Osteoblast (primary cell): ENCODE results near the gene CCT6A. TPM values are rescaled to one million over a fixed set of nuclear protein-coding genes. Genes with fewer than 3 reads are reported as not detected.
A peak's percentile ranks its signal among the peaks of the same experiment; 100 is the strongest.
"Not testable (repeated sequence)": the region's sequence is repeated elsewhere in the genome, so short reads cannot be mapped to it uniquely, and the experiment has no call there.

Experiments
- DNase-seq: peaks from one replicate; pipeline ENCODE4 v3.0.0; 2011; ENCODE audit warnings: low spot score, mixed read lengths; ENCODE audit not compliant: insufficient read length; ENCODE audit errors: missing footprints
- H2AFZ ChIP-seq: 2 replicates; pipeline ENCODE4 v1.6.0; 2011; ENCODE audit warnings: mild to moderate bottlenecking, low read length
- H3K27ac ChIP-seq: 2 replicates; pipeline ENCODE4 v1.5.1; 2011; ENCODE audit warnings: mild to moderate bottlenecking, low read depth, low read length, moderate library complexity
- H3K27me3 ChIP-seq: 2 replicates; pipeline ENCODE4 v1.6.0; 2012; ENCODE audit warnings: mild to moderate bottlenecking, control low read depth, inconsistent platforms, low read length, moderate library complexity; ENCODE audit not compliant: insufficient read depth
- H3K36me3 ChIP-seq: 2 replicates; pipeline ENCODE4 v1.5.1; 2011; ENCODE audit warnings: mild to moderate bottlenecking, low read length, control low read depth, moderate library complexity; ENCODE audit not compliant: insufficient read depth
- H3K4me1 ChIP-seq: 2 replicates; pipeline ENCODE4 v1.5.1; 2011; ENCODE audit warnings: mild to moderate bottlenecking, low read length, control low read depth, moderate library complexity; ENCODE audit not compliant: insufficient read depth
- H3K4me2 ChIP-seq: 2 replicates; pipeline ENCODE4 v1.6.0; 2011; ENCODE audit warnings: mild to moderate bottlenecking, low read length; ENCODE audit not compliant: insufficient read depth
- H3K4me3 ChIP-seq: fragments of 200-600 bp; sonication (generic); 3 replicates; pipeline ENCODE4 v1.5.1; 2012; ENCODE audit warnings: mild to moderate bottlenecking, low read length, inconsistent platforms; ENCODE audit not compliant: insufficient read depth
- H3K79me2 ChIP-seq: 2 replicates; pipeline ENCODE4 v1.6.0; 2012; ENCODE audit warnings: mild to moderate bottlenecking, low read length, control low read depth, inconsistent platforms; ENCODE audit not compliant: insufficient read depth
- H3K9me3 ChIP-seq: 2 replicates; pipeline ENCODE4 v1.5.1; 2011; ENCODE audit warnings: low read depth, low read length, control low read depth
- H4K20me1 ChIP-seq: 2 replicates; pipeline ENCODE4 v1.6.0; 2012; ENCODE audit warnings: mild to moderate bottlenecking, low read length, control low read depth; ENCODE audit not compliant: insufficient read depth
- CTCF ChIP-seq: IDR thresholded peaks from 2 replicates; pipeline ENCODE4 v1.5.1; 2011; ENCODE audit warnings: mild to moderate bottlenecking, low read depth, low read length, moderate library complexity; ENCODE audit errors: extremely low read depth
- small RNA-seq: library from RNA; depleted of rRNA; stranded (forward); fragments of <200 nt; gene quantifications from one replicate; pipeline ENCODE3, GENCODE V24; 2012
- total RNA-seq: library from RNA; depleted of rRNA; stranded (reverse); fragments of >200 nt; gene quantifications from 2 replicates; pipeline ENCODE4 v1.2.3, GENCODE V29; 2012

CCT6A gene
- total RNA-seq, 1 donor = 130 TPM

DNA sequence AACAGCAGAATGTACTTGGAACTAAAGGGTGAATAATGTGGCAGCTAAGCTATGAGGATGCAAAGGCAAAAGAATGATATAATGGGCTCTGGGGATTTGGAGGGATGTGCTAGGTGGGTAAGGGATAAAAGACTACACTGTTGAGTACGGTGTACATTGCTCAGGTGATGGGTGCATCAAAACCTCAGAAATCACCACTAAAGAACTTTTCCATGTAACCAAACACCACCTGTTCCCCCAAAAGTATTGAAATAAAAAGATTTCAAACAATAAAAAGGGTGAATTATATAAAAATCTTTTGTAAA is 56.3 kb downstream of the CCT6A start:
- TF ChIP-seq CTCF = no peak
- Histone ChIP-seq H3K4me3 (no peak overlapping the region), H3K9me3 (no peaks in the 10 kb centered on the region), H4K20me1 (peaks cover 16% of the 10 kb centered on the region), H3K27ac (no peak overlapping the region), H3K4me2 (no peak overlapping the region), H3K27me3 (no peaks in the 10 kb centered on the region), H2AFZ (peak overlapping the region; percentile 45), H3K79me2 (peaks cover 30% of the 10 kb centered on the region), H3K36me3 (peaks cover 15% of the 10 kb centered on the region), H3K4me1 (peaks cover 8% of the 10 kb centered on the region)
- no peak for DNase-seq

DNA sequence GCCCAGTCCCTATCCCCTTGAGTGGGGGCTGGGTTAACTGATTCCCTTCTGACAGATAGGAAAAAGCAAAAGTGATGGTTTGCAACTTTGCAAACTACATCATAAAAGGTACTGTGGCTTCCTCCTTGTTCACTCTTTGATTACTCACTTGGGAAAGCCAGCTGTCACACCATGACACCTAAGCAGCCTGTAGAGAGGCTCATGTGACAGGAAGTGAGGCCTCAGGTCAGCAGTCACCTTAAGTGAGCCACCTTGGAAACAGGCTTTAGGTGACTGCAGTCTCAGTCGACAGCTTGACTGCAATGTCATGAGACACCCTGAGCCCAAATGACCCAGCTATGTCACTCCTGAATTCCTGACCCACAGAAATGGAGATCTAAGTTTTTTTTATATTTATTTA is 59.0 kb downstream of the CCT6A start:
- Histone ChIP-seq H3K36me3 (no peaks in the 10 kb centered on the region), H3K4me1 (no peaks in the 10 kb centered on the region), H3K4me2 (no peak overlapping the region), H3K27ac (no peak overlapping the region), H3K9me3 (no peaks in the 10 kb centered on the region), H2AFZ (no peak overlapping the region), H3K4me3 (no peak overlapping the region), H3K27me3 (no peaks in the 10 kb centered on the region), H4K20me1 (peaks cover 2% of the 10 kb centered on the region), H3K79me2 (peaks cover 7% of the 10 kb centered on the region)
- no peak for DNase-seq
- TF ChIP-seq CTCF = no peak

DNA sequence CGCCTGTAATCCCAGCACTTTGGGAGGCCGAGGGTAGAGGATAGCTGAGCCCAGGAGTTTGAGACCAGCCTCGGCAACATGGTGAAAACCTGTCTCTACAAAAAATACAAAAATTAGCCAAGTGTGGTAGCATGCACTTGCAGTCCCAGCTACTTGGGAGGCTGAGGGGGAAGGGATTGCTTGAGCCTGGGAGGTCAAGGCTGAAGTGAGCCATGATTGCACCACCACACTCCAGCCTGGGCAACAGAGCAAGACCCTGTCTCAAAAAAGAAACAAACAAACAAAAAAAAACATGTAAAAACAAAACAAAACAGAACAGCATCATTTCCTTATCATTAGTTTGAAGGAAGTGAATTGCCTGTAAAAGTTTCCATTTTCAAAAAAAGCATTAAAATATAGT is 60.7 kb downstream of the CCT6A start:
- H2AFZ ChIP-seq, H3K79me2 ChIP-seq, H3K4me1 ChIP-seq, H4K20me1 ChIP-seq, H3K36me3 ChIP-seq, H3K27me3 ChIP-seq, H3K9me3 ChIP-seq, H3K4me3 ChIP-seq, H3K27ac ChIP-seq, H3K4me2 ChIP-seq, DNase-seq: not testable (repeated sequence)

Small RNAs within 50 kb of the gene (small RNA-seq; reads per million reads assigned to genes)
- gene SNORA15 = not detected
- not detected for gene SNORA22B

Other genes with a start within 250 kb of the CCT6A start
- not detected in 2 replicates for gene SEPTIN14, start 189.0 kb upstream of the CCT6A start, total RNA-seq
- gene ZNF713, start 164.3 kb upstream of the CCT6A start, total RNA-seq = 3.8 and 4.3 TPM in 2 replicates
- gene MRPS17, start 99.9 kb upstream of the CCT6A start, total RNA-seq = 13.0 and 13.4 TPM in 2 replicates
- gene NIPSNAP2, start 87.2 kb upstream of the CCT6A start, total RNA-seq = 51.0 and 56.9 TPM in 2 replicates
- gene PSPH, start 321 bp upstream of the CCT6A start, total RNA-seq = 45.4 and 49.9 TPM in 2 replicates
- 230 and 231 TPM in 2 replicates for gene SUMF2, start 12.5 kb downstream of the CCT6A start, total RNA-seq
- gene PHKG1, start 41.2 kb downstream of the CCT6A start, total RNA-seq = 1.8 and 2.1 TPM in 2 replicates
- gene CHCHD2, start 54.7 kb downstream of the CCT6A start, total RNA-seq = 183 and 202 TPM in 2 replicates
- not detected in 2 replicates for gene NUPR2, start 64.7 kb downstream of the CCT6A start, total RNA-seq